GM21423 (cell line): Measurements from ENCODE around the gene SLC4A3.
"Not testable (repeated sequence)": the region's sequence is repeated elsewhere in the genome, so short reads cannot be mapped to it uniquely, and the experiment has no call there.

ENCODE experiments used
- ATAC-seq: cut with Tn5 transposase; IDR thresholded peaks from one replicate; pipeline ENCODE4 v1.9.1; 2021; ENCODE audit warnings: mild to moderate bottlenecking, moderate library complexity; ENCODE audit not compliant: unreplicated experiment

The SLC4A3 gene

GRCh38 chr2:219643788-219644398 lies 16.5 kb downstream of the SLC4A3 start:
- ATAC-seq, result no peak

- ATAC-seq, result no peak
These were observed 17.5 kb downstream of the SLC4A3 start for GRCh38 chr2:219644801-219645480.

- no peak for ATAC-seq
These were observed 18.4 kb downstream of the SLC4A3 start for GRCh38 chr2:219645631-219646527.

GRCh38 chr2:219648176-219648575 lies 20.7 kb downstream of the SLC4A3 start:
- ATAC-seq, result no peak

- no peak for ATAC-seq
These were observed 21.5 kb downstream of the SLC4A3 start for GRCh38 chr2:219648963-219649362.

- no peak for ATAC-seq
These were observed 23.2 kb downstream of the SLC4A3 start for GRCh38 chr2:219650426-219651248.

- ATAC-seq, result not testable (repeated sequence)
These were observed 24.2 kb downstream of the SLC4A3 start for GRCh38 chr2:219651656-219652055.

- no peak for ATAC-seq
These were observed 29.1 kb downstream of the SLC4A3 start for GRCh38 chr2:219656526-219656925.

GRCh38 chr2:219658196-219658846 lies 30.9 kb downstream of the SLC4A3 start:
- no peak for ATAC-seq

GRCh38 chr2:219658874-219659273 lies 31.4 kb downstream of the SLC4A3 start:
- no peak for ATAC-seq

- ATAC-seq, result peak; percentile 96
These were observed 33.9 kb downstream of the SLC4A3 start for GRCh38 chr2:219661197-219661954.

- no peak for ATAC-seq
These were observed 34.5 kb downstream of the SLC4A3 start for GRCh38 chr2:219661955-219662395.

- ATAC-seq, result no peak
These were observed 35.1 kb downstream of the SLC4A3 start for GRCh38 chr2:219662566-219662965.

GRCh38 chr2:219663116-219663762 lies 35.8 kb downstream of the SLC4A3 start:
- no peak for ATAC-seq

GRCh38 chr2:219664041-219664440 lies 36.6 kb downstream of the SLC4A3 start:
- no peak for ATAC-seq

- ATAC-seq, result no peak
These were observed 37.5 kb downstream of the SLC4A3 start for GRCh38 chr2:219664944-219665343.

GRCh38 chr2:219665926-219666325 lies 38.5 kb downstream of the SLC4A3 start:
- ATAC-seq, result no peak

- no peak for ATAC-seq
These were observed 40.9 kb downstream of the SLC4A3 start for GRCh38 chr2:219668316-219668715.

- ATAC-seq, result no peak
These were observed 43.0 kb downstream of the SLC4A3 start for GRCh38 chr2:219670386-219670785.
